Measurements from ENCODE around the gene COMMD1.

The COMMD1 gene

GRCh38 chr2:62181843-62182242, 276.4 kb downstream of the COMMD1 start:
- DNase-seq (ENCODE audit: low spot score), result no peak

DNA sequence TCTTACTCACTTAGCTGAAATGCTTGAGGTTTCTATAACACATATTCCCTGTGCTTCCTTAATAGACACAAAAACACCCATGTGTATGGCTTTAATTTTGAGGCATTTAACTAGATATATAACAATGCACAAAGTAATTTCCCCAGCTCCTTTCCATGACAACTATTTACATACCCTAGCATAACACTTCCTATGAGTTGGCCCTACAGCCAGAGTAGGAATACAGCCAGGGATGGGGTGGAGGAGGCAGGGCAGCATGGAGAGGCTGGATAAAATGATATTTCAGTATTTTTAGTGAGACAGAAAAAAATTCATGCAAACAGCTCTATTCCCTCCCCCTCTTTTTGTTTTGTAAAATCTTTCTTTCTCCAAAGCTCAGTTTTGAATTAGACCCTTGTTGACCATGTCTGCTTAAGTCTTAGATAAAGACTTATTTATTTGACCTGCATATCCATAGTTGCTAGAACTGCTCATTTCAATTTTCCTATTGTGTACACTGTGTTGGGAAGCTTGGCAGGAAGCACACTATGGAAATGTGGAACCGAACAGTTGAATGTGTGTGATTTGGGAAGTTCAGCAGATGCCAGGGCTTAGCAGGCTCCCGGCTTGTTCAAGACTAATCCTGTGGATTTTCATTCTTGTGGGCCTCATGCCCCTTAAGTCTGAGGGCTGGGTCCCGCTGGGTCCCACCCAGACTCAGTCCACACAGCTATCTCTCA, 279.2 kb downstream of the COMMD1 start:
- DNase-seq (ENCODE audit: low spot score), result no peak

All from iPS-NIHi11 (cell line).